PC-9 (cell line): ENCODE results near the gene HADH.

Experiments used
- CTCF ChIP-seq: fragments of 200-600 bp; sonication (generic); conservative IDR thresholded peaks from 2 replicates; pipeline ENCODE4 v1.6.1; 2017; ENCODE audit warnings: mixed run types, antibody characterized with exemption, mild to moderate bottlenecking, moderate library complexity
- EZH2 ChIP-seq: fragments of 200-600 bp; sonication (generic); IDR thresholded peaks from 2 replicates; pipeline ENCODE4 v1.8.0; 2017; ENCODE audit warnings: antibody characterized with exemption, low read depth

DNA sequence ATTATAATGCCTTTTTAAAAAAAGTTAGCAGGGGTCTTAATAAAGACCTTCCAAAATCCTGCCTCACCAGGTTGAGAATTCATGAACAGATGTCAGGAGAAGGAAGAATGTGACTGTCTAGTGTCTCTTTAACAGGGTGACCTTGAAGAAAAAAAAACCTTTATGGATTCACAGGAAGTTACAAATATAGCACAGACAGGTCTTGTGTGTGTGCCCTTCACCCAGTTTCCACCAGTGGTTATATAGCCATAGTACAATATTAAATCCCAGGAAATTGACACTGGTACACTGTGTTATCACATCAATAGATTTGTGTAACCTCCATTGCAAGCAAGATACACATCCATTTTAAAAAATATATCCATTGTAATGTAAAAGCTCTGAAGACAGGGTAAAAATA, 43.7 kb downstream of the HADH start:
- TF ChIP-seq CTCF (no peak), EZH2 (no peak)
